Activated CD4-positive, alpha-beta T cell treated with anti-CD3 and anti-CD28 coated beads, Interleukin-10, Interleukin-2, amounts not matched to agents 100 ng/mL and 50 ng/mL, durations not matched to agents 16 hours and 8 hours (primary cell): ENCODE results near the gene PAN2.
A peak's percentile ranks its signal among the peaks of the same experiment; 100 is the strongest.
"Not testable (repeated sequence)": the region's sequence is repeated elsewhere in the genome, so short reads cannot be mapped to it uniquely, and the experiment has no call there.

ENCODE experiments used
- DNase-seq: peaks from one replicate; pipeline ENCODE4 v3.0.0-alpha.2; 2020

PAN2 gene

DNA sequence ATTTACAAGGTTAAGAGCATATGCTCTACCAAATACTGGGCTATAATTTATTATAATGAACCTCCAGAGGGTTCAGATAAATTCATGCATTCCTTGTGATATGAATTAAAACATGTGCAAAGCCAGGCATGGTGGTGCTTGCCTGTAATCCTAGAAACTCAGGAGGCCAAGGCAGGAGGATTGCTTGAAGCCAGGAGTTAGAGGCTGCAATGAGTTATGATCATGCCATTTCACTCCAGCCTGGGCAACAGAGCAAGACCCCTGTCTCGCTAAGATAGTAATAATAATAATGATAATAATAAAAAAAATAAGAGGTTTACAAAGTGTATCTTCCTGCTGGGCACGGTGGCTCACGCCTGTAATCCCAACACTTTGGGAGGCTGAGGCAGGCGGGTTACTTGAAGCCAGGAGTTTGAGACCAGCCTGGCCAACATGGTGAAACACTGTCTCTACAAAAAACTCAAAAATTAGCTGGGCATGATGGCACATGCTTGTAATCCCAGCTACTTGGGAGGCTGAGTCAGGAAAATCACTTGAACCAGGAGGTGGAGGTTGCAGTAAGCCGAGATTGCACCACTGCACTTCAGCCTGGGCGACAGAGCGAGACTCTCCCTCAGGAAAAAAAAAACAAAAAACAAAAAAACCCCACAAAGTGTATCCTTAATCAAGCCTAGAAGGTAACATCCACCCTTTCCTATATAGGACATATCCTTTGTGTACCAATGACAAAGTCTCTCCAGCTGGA lies 26.4 kb downstream of the PAN2 start:
- DNase-seq, result no peak

DNA sequence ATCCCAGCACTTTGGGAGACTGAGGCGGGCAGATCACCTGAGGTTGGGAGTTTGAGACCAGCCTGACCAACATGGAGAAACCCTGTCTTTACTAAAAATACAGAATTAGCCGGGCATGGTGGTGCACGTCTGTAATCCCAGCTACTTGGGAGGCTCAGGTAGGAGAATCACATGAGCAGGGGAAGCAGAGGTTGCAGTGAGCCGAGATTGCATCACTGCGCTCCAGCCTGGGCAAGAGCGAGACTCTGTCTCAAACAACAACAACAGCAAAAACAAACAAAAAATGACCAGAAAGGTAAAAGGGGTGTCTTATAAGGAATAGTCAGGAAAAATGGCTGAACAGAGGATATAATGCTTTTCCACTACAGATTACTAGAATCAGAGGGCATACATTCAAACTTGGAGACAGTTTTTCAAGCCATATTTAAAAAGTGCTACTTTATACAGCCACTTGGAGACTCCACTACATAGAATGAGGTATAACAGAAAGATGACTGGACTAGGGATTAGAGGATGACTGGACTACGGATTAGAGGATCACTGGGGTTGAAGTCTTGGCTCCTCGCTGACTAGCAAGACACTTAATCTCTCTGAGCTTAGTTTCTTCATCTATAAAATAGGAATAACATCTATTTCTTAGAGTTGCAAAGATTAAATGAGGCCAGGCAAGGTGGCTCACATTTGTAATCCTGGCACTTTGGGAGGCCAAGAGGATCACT lies 28.8 kb downstream of the PAN2 start:
- no peak for DNase-seq

DNA sequence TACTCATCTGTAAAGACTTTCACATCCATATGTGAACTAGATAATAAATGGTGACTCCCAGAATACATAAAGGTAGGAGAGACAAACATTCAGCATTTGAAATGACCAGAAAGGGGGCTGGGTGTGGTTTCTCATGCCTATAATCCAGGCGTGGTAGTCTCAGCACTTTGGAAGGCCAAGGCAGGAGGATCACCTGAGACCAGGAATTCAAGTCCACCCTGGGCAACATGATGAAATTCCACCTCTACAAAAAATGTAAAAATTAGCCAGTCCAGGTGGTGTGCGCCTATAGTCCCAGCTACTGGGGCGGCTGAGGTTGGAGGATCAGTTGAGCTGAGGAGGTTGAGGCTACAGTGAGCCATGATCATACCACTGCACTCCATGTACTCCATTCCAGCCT lies 29.5 kb downstream of the PAN2 start:
- no peak for DNase-seq

DNA sequence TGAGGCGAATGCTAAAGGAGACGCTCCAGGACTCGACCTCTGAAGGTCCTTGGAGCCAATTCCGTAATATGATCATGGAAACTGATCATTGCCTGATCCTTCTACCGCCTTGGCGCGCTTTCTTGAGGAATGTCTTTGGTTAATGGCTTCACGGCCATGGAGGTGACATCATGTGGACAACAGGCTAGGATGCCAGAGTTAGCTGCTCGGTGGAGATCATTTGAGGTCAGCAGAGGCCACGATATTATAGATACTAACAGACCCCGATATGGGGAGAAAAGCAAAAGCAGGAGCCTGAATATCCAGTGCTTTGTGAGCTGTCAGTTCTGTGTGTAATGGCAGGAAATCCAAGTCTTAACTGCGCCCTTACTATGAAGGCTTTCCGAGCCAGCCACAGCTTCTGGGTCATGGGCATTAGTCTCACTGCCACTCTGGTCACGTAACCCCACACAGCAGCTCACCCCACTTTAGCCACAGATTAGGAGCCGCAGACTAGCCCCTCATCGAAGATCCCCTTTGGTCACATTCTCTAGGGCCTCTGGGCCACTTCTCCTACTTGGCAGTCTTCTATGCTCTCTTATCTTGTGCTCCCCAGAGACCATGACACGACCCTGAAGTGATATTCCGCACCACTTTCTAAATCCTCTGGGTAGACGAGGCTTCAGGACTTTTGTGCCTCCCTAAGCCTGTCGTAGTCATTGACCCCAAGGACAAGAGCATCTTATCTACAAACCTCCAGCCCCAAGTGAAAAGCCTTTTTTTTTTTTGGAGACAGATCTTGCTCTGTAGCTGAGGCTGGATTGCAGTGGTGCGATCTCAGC lies 32.9 kb downstream of the PAN2 start:
- DNase-seq, result no peak

DNA sequence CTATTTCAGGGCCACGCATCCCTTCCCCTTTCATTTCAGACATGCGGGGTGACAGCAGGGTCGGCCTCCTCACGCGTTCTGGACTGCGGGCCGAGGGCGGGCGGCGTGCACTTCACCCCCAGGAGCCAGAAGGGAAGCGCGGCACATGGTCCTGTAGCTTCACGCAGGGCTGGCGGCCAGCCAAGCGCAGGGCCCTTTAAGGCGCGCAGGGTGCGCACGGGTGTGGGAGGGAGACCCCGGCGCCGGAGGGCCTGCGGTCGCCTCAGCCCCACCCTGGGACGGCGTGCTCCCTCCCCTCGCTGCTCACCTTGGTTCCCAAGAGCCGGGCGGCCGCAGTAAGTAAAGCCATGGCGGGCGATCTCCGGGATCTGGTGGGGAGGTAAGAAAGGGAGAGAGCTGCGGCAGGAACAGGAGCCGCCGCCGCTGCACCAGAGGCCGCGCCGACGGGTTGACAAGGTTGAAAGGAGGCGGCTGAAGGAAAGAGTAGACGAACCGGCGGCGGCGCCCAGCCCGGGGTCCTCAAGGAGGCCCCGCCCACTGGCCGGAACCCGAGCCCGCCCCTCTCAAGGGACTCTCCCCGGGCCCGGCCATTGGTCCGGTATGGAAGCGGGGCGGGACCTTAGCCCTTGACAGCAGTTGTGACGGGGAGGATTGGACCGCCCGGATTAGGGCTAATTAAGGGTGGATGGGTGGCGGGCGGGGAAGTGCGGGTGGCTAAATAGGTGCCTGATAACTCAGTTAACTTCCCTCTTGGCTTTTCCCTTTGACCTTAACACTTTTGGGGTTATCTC lies 33.8 kb downstream of the PAN2 start, which contains the start of gene CS:
CS (minus strand) TSS at position 478 of the 791 bp plus-strand sequence; CDS start at position 349, 129 bp downstream.
- DNase-seq, result peak; percentile 100

DNA sequence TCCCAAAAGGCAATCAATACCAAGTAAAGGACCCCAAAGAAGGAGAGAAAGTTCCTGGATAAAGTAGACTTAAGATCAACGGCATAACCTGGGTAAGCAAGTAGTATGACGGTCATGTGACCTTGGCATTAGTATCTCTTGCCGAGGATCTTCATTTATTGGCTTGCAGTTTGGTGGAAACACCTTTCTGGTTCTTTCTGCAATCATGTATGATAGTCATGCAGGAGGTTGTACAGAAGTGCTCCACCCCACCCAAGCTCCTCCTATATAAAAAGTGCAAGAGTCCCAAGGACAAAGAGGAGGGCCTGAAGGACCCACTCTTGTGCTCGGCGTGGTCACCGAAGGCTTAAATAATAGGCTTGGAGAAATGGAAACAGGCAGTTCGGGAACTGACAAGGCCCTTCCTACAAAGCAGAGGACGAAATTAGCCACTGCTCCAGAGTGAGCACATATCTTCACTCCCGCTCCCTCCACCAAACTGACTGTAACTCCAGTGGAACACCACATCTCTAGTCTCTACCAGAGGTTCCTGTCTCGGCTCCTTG lies 34.4 kb downstream of the PAN2 start:
- peak; percentile 65 for DNase-seq

DNA sequence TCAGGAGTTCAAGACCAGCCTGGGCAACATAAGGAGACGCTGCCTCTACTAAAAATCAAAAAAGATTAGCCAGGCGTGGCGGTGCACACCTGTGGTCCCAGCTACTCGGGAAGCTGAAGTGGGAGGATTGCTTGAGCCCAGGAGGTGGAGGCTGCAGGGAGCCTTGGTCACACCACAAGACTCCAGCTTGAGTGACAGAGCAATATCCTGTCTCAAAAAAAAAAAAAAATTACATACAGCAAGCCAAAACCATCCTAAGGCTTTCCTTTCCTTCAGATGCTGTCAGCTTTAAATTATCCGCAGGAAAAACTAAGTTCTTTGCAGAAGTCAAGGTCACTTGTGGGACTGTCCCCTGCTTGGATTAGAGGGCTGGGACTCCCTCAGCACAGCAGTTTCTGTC lies 35.0 kb downstream of the PAN2 start:
- DNase-seq, result no peak

DNA sequence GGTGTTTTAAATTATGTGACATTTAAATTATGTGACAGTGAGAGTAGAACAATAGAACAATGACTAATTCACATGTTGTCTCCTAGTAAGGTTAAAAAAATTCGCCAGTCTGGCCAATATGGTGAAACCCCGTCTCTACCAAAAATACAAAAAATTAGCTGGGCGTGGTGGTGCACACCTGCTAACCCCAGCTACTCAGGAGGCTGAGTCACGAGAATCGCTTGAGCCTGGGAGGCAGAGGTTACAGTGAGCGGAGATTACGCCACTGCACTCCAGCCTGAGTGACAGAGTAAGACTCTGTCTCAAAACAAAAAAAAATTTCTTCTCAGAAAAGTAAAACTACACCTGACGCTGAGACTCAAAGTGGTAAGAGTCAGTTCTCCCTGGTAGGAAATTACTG lies 36.4 kb downstream of the PAN2 start:
- DNase-seq, result no peak

DNA sequence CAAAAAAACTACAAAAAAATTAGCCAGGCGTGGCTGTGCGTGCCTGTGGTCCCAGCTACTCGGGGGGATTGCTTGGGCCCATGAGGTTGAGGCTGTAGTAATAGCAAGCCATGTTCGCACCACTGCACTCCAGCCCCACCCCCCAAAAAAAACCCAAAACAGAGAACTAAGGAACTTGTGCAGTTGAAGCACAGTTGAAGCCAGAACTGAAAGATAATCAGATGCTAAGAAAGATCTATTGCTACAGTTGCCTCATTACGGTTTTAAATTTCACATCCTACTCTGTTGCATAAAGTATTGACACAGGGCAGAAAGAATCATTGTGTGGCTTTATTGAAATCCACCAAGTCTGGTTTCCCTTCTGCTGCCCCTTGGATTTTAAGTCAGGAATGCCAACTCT lies 37.5 kb downstream of the PAN2 start:
- DNase-seq, result no peak

DNA sequence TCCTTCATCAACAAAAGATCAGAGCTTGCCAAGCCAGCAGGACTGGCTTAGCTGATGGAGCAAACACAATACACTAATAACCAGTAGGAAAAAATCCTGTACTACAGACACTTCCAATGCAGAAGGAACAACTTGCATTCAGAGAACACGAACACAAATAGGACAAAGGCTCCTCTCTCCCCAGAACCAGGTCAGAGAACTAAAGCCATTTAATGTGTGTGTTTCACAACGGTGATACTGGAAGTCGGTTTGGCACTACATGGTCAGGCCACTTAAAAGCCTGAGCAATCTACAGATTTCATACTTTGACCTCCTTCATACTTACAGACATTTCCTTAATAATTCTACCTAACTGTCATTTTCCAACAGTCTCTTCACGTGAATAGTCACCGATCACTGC lies 40.0 kb downstream of the PAN2 start:
- DNase-seq, result no peak

DNA sequence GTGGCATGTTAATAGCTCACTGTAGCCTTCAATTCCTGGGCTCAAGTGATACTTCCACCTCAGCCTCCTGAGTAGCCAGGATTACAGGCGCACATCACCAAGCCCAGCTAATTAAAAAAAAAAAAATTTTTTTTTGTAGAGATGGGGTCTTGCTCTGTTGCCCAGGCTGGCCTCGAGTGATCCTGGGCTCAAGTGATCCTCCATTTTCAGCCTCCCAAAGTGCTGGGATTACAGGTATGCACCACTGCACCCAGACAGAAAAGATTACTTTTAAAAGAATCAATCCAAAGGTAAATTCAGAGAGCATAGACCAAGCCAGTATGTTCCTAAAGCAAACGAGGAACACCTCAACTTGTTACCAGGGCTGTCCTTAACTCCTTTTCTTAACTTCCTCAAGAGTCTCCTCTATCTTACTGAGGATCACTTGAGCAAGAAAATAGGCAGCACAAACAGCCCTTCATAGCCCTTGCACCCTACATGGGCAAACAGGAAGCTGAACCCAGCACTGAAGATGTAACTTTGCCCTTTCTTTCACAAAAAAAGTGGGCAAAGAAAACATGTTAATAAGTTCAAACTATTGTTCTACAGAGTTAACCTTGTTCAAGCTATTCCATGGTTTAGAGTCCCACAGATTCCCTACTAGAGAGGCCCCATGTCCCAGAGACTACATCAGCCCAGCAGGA lies 45.0 kb downstream of the PAN2 start:
- DNase-seq, result no peak

DNA sequence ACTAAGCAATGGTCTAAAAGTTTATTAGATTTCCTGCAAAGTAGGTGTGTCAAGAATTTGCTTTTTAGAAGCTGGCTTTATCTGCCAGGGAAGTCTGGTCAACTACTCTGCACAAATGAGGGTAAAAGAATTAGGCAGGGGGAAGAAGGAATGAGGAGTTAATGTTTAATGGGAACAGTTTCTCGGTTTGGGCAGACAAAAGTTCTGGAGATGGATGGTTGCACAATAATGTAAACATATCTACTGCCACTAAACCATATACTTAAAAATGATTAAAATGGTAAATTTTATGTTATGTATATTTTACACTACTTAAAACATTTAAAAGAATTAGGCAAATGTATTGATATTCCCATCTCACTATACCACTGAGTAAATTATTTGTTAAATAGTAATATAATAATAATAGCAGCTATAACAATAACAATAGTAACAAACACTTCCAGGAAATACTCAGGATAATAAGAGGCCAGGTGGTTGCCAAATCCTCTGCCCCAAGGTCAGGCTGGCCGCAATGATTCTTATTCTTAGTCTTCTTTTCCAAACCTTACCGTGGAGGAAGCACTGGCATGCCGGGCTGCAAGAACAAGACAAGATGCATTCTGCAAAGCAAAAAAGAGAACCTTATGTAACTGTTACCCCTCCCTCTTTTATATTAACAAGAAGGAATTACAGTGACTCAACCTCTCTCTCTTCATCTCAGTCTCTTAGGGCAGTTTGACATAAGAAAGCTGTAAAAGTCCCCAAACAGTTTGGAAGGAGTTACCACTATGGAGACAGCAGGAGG lies 47.6 kb downstream of the PAN2 start:
- DNase-seq, result no peak

DNA sequence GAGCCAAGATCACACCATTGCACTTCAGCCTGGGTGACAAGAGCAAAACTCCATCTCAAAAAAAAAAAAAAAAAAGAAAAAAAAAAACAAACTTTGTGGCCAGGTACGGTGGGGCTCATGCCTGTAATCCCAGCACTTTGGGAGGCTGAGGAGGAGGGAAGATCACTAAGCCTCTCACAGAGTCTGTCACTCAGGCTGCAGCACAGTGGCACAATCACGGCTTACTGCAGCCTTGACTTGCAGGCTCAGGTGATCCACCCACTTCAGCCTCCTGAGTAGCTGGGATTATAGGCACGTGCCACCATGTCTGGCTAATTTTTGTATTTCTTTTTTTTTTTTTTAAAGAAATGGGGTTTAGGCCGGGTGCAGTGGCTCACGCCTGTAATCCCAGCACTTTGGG lies 49.5 kb downstream of the PAN2 start:
- DNase-seq, result not testable (repeated sequence)

DNA sequence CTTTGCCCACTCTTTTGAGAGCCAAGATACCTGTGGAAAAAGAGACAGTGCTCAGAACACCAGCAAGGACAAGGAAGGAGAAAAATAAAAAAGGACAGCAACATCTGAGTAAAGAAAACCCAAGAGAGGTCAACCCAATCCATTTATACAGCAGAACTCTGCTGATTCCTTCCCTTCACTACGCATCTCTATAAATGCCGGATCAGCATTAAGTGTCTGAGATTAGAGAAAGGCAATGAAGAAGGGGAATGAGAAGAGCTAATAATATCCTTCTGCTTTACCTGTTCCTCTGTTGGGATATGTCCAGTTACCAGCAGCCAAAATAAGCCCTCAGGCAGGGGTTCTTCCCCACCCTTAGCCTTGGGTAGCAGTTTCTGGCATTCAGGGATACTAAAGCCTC lies 51.2 kb downstream of the PAN2 start:
- DNase-seq, result no peak

DNA sequence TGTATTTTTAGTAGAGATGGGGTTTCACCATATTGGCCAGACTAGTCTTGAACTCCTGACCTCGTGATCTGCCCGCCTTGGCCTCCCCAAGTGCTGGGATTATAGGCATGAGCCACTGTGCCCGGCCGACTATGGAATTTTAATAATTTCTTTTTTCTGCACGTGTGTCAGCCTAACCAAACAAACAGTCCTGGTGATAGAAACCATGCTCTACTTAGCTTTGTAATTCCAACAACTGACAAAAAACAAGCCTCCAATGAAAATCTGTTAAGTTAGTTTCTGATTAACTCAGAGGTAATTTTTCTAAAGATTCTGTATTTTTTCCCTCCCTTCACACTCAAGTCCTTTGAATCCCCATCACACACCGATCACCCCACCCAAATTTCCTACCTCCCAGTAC lies 51.8 kb downstream of the PAN2 start:
- DNase-seq, result no peak

DNA sequence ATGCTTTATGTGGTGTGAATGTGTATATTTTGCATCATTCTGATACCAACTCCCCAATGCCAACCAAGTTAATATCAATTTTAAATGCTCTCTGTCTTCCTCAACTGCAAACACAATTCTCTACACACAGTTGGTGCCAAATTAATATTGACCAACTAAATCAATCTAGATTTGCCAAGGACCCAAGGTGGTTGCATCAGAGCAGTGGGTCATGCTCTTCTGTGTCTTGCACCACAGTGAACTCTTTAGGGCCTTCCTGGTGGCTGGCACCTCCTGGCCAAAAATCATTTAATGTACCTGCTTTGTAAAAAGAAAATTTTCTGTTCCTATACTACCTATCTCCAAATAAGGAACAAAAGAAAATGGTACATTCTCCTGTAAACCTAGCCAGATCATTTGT lies 53.0 kb downstream of the PAN2 start:
- no peak for DNase-seq

DNA sequence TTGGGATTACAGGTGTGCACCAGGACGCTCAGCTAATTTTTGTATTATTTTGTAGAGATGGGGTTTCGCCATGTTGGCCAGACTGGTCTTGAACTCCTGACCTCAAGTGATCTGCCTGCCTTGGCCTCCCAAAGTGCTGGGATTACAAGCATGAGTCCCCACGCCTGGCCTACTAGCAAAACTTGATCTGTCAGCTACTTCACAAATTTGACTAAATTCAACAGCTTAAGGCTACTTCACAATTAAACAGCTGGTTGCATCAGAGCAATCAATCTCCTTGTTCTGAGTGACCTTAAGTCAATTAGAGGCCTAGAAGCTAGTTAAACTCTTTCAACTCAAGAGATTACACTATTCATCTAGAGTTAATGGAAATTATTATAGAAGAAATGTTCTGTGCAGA lies 54.9 kb downstream of the PAN2 start:
- no peak for DNase-seq

DNA sequence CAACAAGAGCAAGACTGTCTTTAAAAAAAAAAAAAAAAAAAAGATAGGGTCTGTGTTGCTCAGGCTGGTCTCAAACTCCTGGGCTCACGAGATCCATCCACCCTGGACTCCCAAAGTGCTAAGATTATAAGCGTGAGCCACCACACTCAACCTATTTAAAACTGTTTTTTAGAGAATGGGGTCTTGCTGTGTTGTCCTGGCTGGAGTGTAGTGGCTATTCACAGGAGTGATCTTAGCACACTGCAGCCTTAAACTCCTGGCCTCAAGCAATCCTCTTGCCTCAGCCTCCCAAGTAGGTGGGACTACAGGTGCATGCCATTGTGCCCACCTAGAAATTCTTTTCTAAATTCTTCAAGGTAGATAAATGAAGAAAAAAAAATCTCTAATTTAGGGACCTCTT lies 59.5 kb downstream of the PAN2 start:
- DNase-seq, result no peak

DNA sequence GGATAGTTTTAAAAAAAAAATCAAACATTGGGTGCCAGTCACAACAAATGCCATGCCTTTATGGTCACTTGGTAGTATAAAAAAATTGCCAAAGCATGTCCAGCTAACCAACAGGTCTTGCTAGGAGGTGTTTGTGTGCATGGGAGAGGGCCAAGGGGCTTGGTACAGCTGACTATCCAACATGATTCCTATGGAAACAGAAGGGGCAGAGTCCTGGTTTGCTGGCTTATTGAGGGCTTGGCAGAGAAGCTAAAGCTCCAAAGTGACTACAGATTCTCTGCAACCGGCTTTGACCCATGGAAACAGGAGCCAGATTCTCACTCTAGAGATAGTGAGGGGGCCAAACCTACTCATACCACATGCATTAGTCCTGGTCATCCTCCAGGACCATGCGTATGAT lies 61.3 kb downstream of the PAN2 start:
- DNase-seq, result not testable (repeated sequence)

DNA sequence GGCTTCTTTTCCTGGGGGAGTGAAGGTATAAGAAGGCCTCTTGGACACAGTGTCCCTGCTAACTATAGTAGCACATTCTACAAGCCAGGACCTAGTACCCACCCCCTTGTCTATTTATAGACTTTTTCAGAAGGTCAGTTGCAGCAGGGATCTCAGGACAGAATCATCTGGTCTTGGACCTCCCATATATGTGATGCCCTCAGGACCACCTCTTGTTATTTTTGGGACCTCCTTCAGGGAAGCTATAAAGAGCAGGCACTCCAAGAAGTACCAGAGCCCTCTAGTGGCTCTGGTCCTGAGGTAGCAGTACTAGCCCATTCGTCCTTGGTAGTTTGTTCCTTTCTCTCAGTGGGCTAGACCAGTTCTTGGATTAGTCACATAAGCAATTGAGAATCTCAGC lies 62.8 kb downstream of the PAN2 start:
- peak; percentile 22 for DNase-seq

DNA sequence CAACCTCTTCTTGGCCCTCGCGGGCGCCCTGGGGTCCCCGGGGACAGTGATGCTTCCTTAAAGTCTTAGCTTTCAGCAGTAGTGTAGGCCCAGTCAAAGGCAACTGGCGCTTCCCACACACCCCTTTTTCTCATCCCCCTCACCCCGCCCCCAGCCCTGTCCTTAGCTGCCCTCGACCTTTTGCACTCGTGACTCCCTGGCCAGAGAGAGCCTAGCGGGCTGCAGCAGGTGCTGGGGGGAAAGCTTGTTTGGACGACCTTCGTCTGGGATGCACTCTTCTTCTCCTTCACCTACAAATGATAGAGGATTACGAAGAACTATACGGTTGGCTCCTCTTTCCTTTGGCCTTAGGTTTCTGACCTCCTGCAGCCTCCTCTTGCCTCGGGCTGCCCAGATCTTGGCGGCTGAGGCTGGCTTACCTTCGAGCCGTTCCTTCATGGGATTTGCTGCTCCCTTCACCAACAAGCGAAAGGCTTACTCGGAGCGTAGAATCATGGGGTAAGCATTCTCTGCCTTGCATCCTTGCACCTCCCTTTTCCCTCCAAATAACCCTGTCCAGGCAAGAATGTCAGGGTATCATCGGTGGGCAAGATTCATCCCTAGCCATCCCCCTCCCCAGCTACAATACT lies 66.2 kb downstream of the PAN2 start:
- no peak for DNase-seq
